NCI-H82 treated with DMSO at 0.1 percent for 48 hours (cell line): ENCODE measurements around the gene RBSN.

Experiments
- DNase-seq: peaks from one replicate; lab custom pipeline; 2025; ENCODE audit not compliant: unreplicated experiment; lab: John Stamatoyannopoulos, UW

The RBSN gene

GRCh38 chr3:15060029-15060428 is 38.9 kb downstream of the RBSN start:
- no peak for DNase-seq

GRCh38 chr3:15056676-15057404 is 42.1 kb downstream of the RBSN start:
- no peak for DNase-seq

GRCh38 chr3:15055019-15055557 is 43.9 kb downstream of the RBSN start:
- DNase-seq = no peak

- DNase-seq = no peak
These were observed 45.4 kb downstream of the RBSN start for GRCh38 chr3:15053541-15053940.

GRCh38 chr3:15052335-15053242 is 46.4 kb downstream of the RBSN start:
- no peak for DNase-seq

GRCh38 chr3:15051531-15051930 is 47.4 kb downstream of the RBSN start:
- DNase-seq = no peak

- DNase-seq = no peak
These were observed 48.4 kb downstream of the RBSN start for GRCh38 chr3:15050405-15051092.

GRCh38 chr3:15049584-15049983 is 49.4 kb downstream of the RBSN start:
- DNase-seq = no peak

GRCh38 chr3:15045667-15046066 is 53.3 kb downstream of the RBSN start:
- DNase-seq = no peak

- DNase-seq = no peak
These were observed 54.6 kb downstream of the RBSN start for GRCh38 chr3:15044326-15044725.

GRCh38 chr3:15043408-15044171 is 55.4 kb downstream of the RBSN start:
- DNase-seq = no peak

GRCh38 chr3:15042936-15043335 is 56.0 kb downstream of the RBSN start:
- no peak for DNase-seq

- DNase-seq = no peak
These were observed 57.0 kb downstream of the RBSN start for GRCh38 chr3:15041950-15042349.

GRCh38 chr3:15040844-15041243 is 58.1 kb downstream of the RBSN start:
- no peak for DNase-seq

GRCh38 chr3:15038306-15038705 is 60.6 kb downstream of the RBSN start:
- DNase-seq = no peak

- no peak for DNase-seq
These were observed 65.8 kb downstream of the RBSN start for GRCh38 chr3:15033103-15033502.

GRCh38 chr3:15032650-15033049 is 66.3 kb downstream of the RBSN start:
- DNase-seq = no peak

- DNase-seq = no peak
These were observed 69.3 kb downstream of the RBSN start for GRCh38 chr3:15029625-15030024.

GRCh38 chr3:15023719-15024118 is 75.2 kb downstream of the RBSN start:
- DNase-seq = no peak

GRCh38 chr3:15023249-15023648 is 75.7 kb downstream of the RBSN start:
- no peak for DNase-seq
